Neural cell (in vitro differentiated cells): ENCODE results near the gene ABHD12. TPM values are rescaled to one million over a fixed set of nuclear protein-coding genes. Genes with fewer than 3 reads are reported as not detected.

ENCODE experiments used
- H2AFZ ChIP-seq: fragments of 200-600, 300-800 bp; sonication (generic), shearing (Covaris generic); 2 replicates; pipeline ENCODE4 v1.6.0; 2014; ENCODE audit warnings: low read depth, mild to moderate bottlenecking, antibody characterized with exemption, low read length, moderate library complexity
- H3F3A ChIP-seq: fragments of 200-600 bp; shearing (Covaris generic); 2 replicates; pipeline ENCODE4 v1.6.1; 2016; ENCODE audit warnings: mild to moderate bottlenecking, moderate library complexity, mixed read lengths, antibody characterized with exemption, low read length; ENCODE audit not compliant: insufficient read depth, poor library complexity, severe bottlenecking
- H3K27ac ChIP-seq: fragments of 200-600, 300-800 bp; sonication (generic), shearing (Covaris generic); 2 replicates; pipeline ENCODE4 v1.5.1; 2014; ENCODE audit warnings: mild to moderate bottlenecking, low read length, moderate library complexity
- H3K27me3 ChIP-seq: fragments of 300-800, 200-600 bp; sonication (generic), shearing (Covaris generic); 2 replicates; pipeline ENCODE4 v1.6.0; 2014; ENCODE audit warnings: mild to moderate bottlenecking, low read depth, low read length, moderate library complexity; ENCODE audit not compliant: insufficient read depth
- H3K36me3 ChIP-seq: fragments of 300-800, 200-600 bp; sonication (generic), shearing (Covaris generic); 2 replicates; pipeline ENCODE4 v1.5.1; 2014; ENCODE audit warnings: mild to moderate bottlenecking, antibody characterized with exemption, low read length, moderate library complexity; ENCODE audit not compliant: insufficient read depth
- H3K4me2 ChIP-seq: fragments of 300-800, 200-600 bp; sonication (generic), shearing (Covaris generic); 2 replicates; pipeline ENCODE4 v1.6.0; 2014; ENCODE audit warnings: mild to moderate bottlenecking, low read length
- H3K4me3 ChIP-seq: fragments of 300-800, 200-600 bp; sonication (generic), shearing (Covaris generic); 2 replicates; pipeline ENCODE4 v1.5.1; 2014; ENCODE audit warnings: mild to moderate bottlenecking, low read length, moderate library complexity
- H3K79me2 ChIP-seq: fragments of 200-600 bp; shearing (Covaris generic); replicated peaks from 2 replicates; pipeline ENCODE4 v1.6.0; 2014; ENCODE audit warnings: mild to moderate bottlenecking, low read length, moderate library complexity; ENCODE audit not compliant: insufficient read depth
- H3K9ac ChIP-seq: fragments of 300-800, 200-600 bp; sonication (generic), shearing (Covaris generic); 2 replicates; pipeline ENCODE4 v1.6.1; 2016; ENCODE audit warnings: mild to moderate bottlenecking, low read length, mixed read lengths
- H3K9me2 ChIP-seq: fragments of 200-600 bp; shearing (Covaris generic); 2 replicates; pipeline ENCODE4 v1.6.1; 2016; ENCODE audit warnings: mild to moderate bottlenecking, low read length, mixed read lengths; ENCODE audit not compliant: insufficient read depth
- H3K9me3 ChIP-seq: fragments of 200-600, 300-800 bp; sonication (generic), shearing (Covaris generic); 2 replicates; pipeline ENCODE4 v1.6.1; 2016; ENCODE audit warnings: mild to moderate bottlenecking, mixed run types, low read length, moderate library complexity, mixed read lengths
- H4K20me1 ChIP-seq: fragments of 200-600 bp; shearing (Covaris generic); 2 replicates; pipeline ENCODE4 v1.6.1; 2016; ENCODE audit warnings: mild to moderate bottlenecking, mixed run types; ENCODE audit not compliant: insufficient read depth
- CTCF ChIP-seq: fragments of 450-650 bp; IDR thresholded peaks from 2 replicates; pipeline ENCODE4 v1.5.1; 2014; ENCODE audit warnings: antibody characterized with exemption, mild to moderate bottlenecking, moderate library complexity; ENCODE audit not compliant: poor library complexity, severe bottlenecking
- EP300 ChIP-seq: fragments of 450-650 bp; conservative IDR thresholded peaks from 2 replicates; pipeline ENCODE4 v1.6.1; 2014; ENCODE audit warnings: antibody characterized with exemption, mild to moderate bottlenecking, moderate library complexity; ENCODE audit not compliant: poor library complexity, severe bottlenecking
- EZH2 ChIP-seq: fragments of 200-600, 300-800 bp; shearing (Covaris generic), sonication (generic); IDR thresholded peaks from 2 replicates; pipeline ENCODE4 v1.6.1; 2014; ENCODE audit warnings: antibody characterized with exemption, low read length, borderline replicate concordance, mild to moderate bottlenecking; ENCODE audit not compliant: insufficient read depth, poor library complexity, severe bottlenecking
- MXI1 ChIP-seq: fragments of 450-650 bp; conservative IDR thresholded peaks from 2 replicates; pipeline ENCODE4 v1.6.1; 2014; ENCODE audit warnings: antibody characterized with exemption, mild to moderate bottlenecking; ENCODE audit not compliant: poor library complexity, severe bottlenecking
- POLR2AphosphoS5 ChIP-seq: IDR thresholded peaks from 2 replicates; pipeline ENCODE4 v1.6.1; 2012
- RAD21 ChIP-seq: fragments of 450-650 bp; conservative IDR thresholded peaks from 2 replicates; pipeline ENCODE4 v1.6.1; 2014; ENCODE audit warnings: antibody characterized with exemption, mild to moderate bottlenecking, moderate library complexity
- REST ChIP-seq: IDR thresholded peaks from 2 replicates; pipeline ENCODE4 v1.6.1; 2012; ENCODE audit warnings: borderline replicate concordance
- SMC3 ChIP-seq: fragments of 450-650 bp; conservative IDR thresholded peaks from 2 replicates; pipeline ENCODE4 v1.6.1; 2014; ENCODE audit warnings: antibody characterized with exemption, mild to moderate bottlenecking, moderate library complexity; ENCODE audit not compliant: poor library complexity
- TAF1 ChIP-seq: IDR thresholded peaks from 2 replicates; pipeline ENCODE4 v1.6.1; 2012; ENCODE audit warnings: low read depth
- polyA plus RNA-seq: library from polyadenylated mRNA; depleted of rRNA; stranded (reverse); fragments of >200 nt; gene quantifications from 2 replicates; pipeline ENCODE4 v1.2.3, GENCODE V29; 2014

The ABHD12 gene
- polyA plus RNA-seq, 1 donor from 2014 or later, result 32.3 TPM

- Histone ChIP-seq H3K9me2 (no peaks in the 10 kb centered on the region), H3K27ac (no peak overlapping the region), H3K4me3 (no peak overlapping the region), H3K27me3 (no peaks in the 10 kb centered on the region), H3K9ac (no peak overlapping the region), H3F3A (no peaks in the 10 kb centered on the region), H3K36me3 (peaks cover 7% of the 10 kb centered on the region), H3K4me2 (no peak overlapping the region), H3K79me2 (no peaks in the 10 kb centered on the region), H2AFZ (no peak overlapping the region), H4K20me1 (no peaks in the 10 kb centered on the region), H3K9me3 (no peaks in the 10 kb centered on the region)
- TF ChIP-seq EZH2 (no peak), SMC3 (no peak), TAF1 (no peak), REST (no peak)
These were observed 118.2 kb downstream of the ABHD12 start for GRCh38 chr20:25272223-25273000.

- TF ChIP-seq MXI1 (no peak), TAF1 (no peak), CTCF (no peak), REST (no peak), EP300 (no peak), SMC3 (no peak), POLR2AphosphoS5 (no peak), RAD21 (no peak)
- no peaks in the 10 kb centered on the region for H3K27me3 ChIP-seq
- peaks cover 3% of the 10 kb centered on the region for H3K9me3 ChIP-seq
- no peaks in the 10 kb centered on the region for H3K9me2 ChIP-seq
- no peak overlapping the region for H3K27ac ChIP-seq
- H3K9ac ChIP-seq, result no peak overlapping the region
- no peak overlapping the region for H3K4me2 ChIP-seq
- no peaks in the 10 kb centered on the region for H3F3A ChIP-seq
- H3K4me3 ChIP-seq, result no peak overlapping the region
- H3K79me2 ChIP-seq, result peaks cover under 1% of the 10 kb centered on the region
- H2AFZ ChIP-seq, result no peak overlapping the region
- H3K36me3 ChIP-seq, result peaks cover 7% of the 10 kb centered on the region
- H4K20me1 ChIP-seq, result no peaks in the 10 kb centered on the region
These were observed 119.0 kb downstream of the ABHD12 start for GRCh38 chr20:25271486-25272222.
